SK-N-SH (cell line): ENCODE data around the gene CASP14. TPM values are rescaled to one million over a fixed set of nuclear protein-coding genes. Genes with fewer than 3 reads are reported as not detected.
A peak's percentile ranks its signal among the peaks of the same experiment; 100 is the strongest.

ENCODE experiments used
- CTCF ChIA-PET: fragments of 300-600, 350-600 bp; formaldehyde crosslinking; extraction: SDS; loops from one replicate; lab custom pipeline; 2021; lab: Yijun Ruan, JAX
- POLR2A ChIA-PET: fragments of 350-600 bp; sonication (Branson Sonifier 250); formaldehyde crosslinking; extraction: SDS; loops from one replicate; lab custom pipeline; 2020; ENCODE audit warnings: antibody characterized with exemption, inconsistent platforms; lab: Yijun Ruan, JAX
- DNase-seq: peaks from one replicate; pipeline ENCODE4 v3.0.0; 2012
- H2AFZ ChIP-seq: fragments of 200-600 bp; sonication (generic); 2 replicates; pipeline ENCODE4 v1.8.1; 2016; ENCODE audit warnings: antibody characterized with exemption, mild to moderate bottlenecking, low read depth
- H3F3A ChIP-seq: fragments of 200-600 bp; sonication (generic); replicated peaks from 2 replicates; pipeline ENCODE3; 2016; ENCODE audit warnings: antibody characterized with exemption, mild to moderate bottlenecking; ENCODE audit not compliant: insufficient read depth
- H3K27ac ChIP-seq, 2 experiments: fragments of 200-500 bp in 1 of 2; fragments of 200-600 bp in 1 of 2; sonication (Bioruptor generic) in 1 of 2; sonication (generic), shearing (Covaris generic) in 1 of 2; 2 replicates each; pipeline versions ENCODE4 v1.5.1 to v1.6.1; 2014 to 2016; ENCODE audit warnings: low read depth in 2 of 2, inconsistent platforms in 1 of 2, low read length in 1 of 2, mild to moderate bottlenecking in 1 of 2, mixed read lengths in 1 of 2
- H3K27me3 ChIP-seq: fragments of 200-600 bp; sonication (generic), shearing (Covaris generic); 2 replicates; pipeline ENCODE4 v1.6.1; 2016; ENCODE audit warnings: mixed run types; ENCODE audit not compliant: insufficient read depth
- H3K36me3 ChIP-seq, 2 experiments: fragments of 200-500 bp in 1 of 2; fragments of 200-600 bp in 1 of 2; sonication (Bioruptor generic) in 1 of 2; sonication (generic) in 1 of 2; replicated peaks in 1 of 2; 2 replicates each; pipeline versions ENCODE3 to v1.5.1; 2014 to 2016; ENCODE audit warnings: low read length in 1 of 2, mild to moderate bottlenecking in 1 of 2; ENCODE audit not compliant: insufficient read depth in 2 of 2, control insufficient read depth in 1 of 2
- H3K4me1 ChIP-seq, 2 experiments: fragments of 200-500 bp in 1 of 2; fragments of 200-600 bp in 1 of 2; sonication (Bioruptor generic) in 1 of 2; sonication (generic), shearing (Covaris generic) in 1 of 2; 2 replicates each; pipeline versions ENCODE4 v1.5.1 to v1.6.1; 2014 to 2016; ENCODE audit warnings: low read depth in 1 of 2, low read length in 1 of 2, mixed run types in 1 of 2; ENCODE audit not compliant: insufficient read depth in 2 of 2, control insufficient read depth in 1 of 2
- H3K4me2 ChIP-seq: fragments of 200-600 bp; sonication (generic), shearing (Covaris generic); 2 replicates; pipeline ENCODE4 v1.6.1; 2017; ENCODE audit warnings: mixed run types
- H3K4me3 ChIP-seq, 2 experiments: fragments of 200-500 bp in 1 of 2; fragments of 200-600 bp in 1 of 2; sonication (Bioruptor generic) in 1 of 2; sonication (generic), shearing (Covaris generic) in 1 of 2; 2 replicates each; pipeline versions ENCODE4 v1.5.1 to v1.8.1; 2014 to 2016; ENCODE audit warnings: low read depth in 2 of 2, inconsistent platforms in 1 of 2, low read length in 1 of 2, mild to moderate bottlenecking in 1 of 2, mixed read lengths in 1 of 2, moderate library complexity in 1 of 2
- H3K79me2 ChIP-seq: fragments of 200-600 bp; sonication (generic); 2 replicates; pipeline ENCODE4 v1.8.1; 2017; ENCODE audit warnings: mild to moderate bottlenecking; ENCODE audit not compliant: insufficient read depth
- H3K9ac ChIP-seq: fragments of 200-600 bp; sonication (generic); 2 replicates; pipeline ENCODE4 v1.6.1; 2017; ENCODE audit warnings: mixed run types
- H3K9me2 ChIP-seq: fragments of 200-600 bp; sonication (generic); 2 replicates; pipeline ENCODE4 v1.6.1; 2017; ENCODE audit warnings: mixed run types
- H3K9me3 ChIP-seq: fragments of 200-600 bp; sonication (generic); 2 replicates; pipeline ENCODE4 v1.6.1; 2017; ENCODE audit warnings: mixed run types, mild to moderate bottlenecking, moderate library complexity
- H4K20me1 ChIP-seq: fragments of 200-600 bp; sonication (generic); 2 replicates; pipeline ENCODE4 v1.6.1; 2017; ENCODE audit warnings: mild to moderate bottlenecking, mixed run types; ENCODE audit not compliant: insufficient read depth
- CHD2 ChIP-seq: fragments of 150-350 bp; IDR thresholded peaks from 2 replicates; pipeline ENCODE4 v1.6.1; 2018; ENCODE audit warnings: low read length; ENCODE audit not compliant: partially characterized antibody
- ELF1 ChIP-seq: IDR thresholded peaks from 2 replicates; pipeline ENCODE4 v1.4.0; 2012
- EP300 ChIP-seq, 2 experiments: IDR thresholded peaks; 2 replicates each; pipeline versions ENCODE4 v1.4.0 to v1.6.1; 2012; ENCODE audit warnings: borderline replicate concordance in 1 of 2, low read depth in 1 of 2, low read length in 1 of 2
- EZH2phosphoT487 ChIP-seq: fragments of 200-600 bp; sonication (generic); IDR thresholded peaks from 2 replicates; pipeline ENCODE4 v1.6.1; 2017; ENCODE audit warnings: low read depth, mixed run types, mild to moderate bottlenecking, antibody characterized with exemption, moderate library complexity, borderline replicate concordance
- FOSL2 ChIP-seq: IDR thresholded peaks from 2 replicates; pipeline ENCODE4 v1.4.0; 2012; ENCODE audit warnings: low read depth, mild to moderate bottlenecking, moderate library complexity, borderline replicate concordance
- FOXJ3 ChIP-seq: sonication (generic); formaldehyde crosslinking; IDR thresholded peaks from 2 replicates; pipeline ENCODE4 v1.5.1; 2020; ENCODE audit warnings: mild to moderate bottlenecking, missing genetic modification reagents
- FOXM1 ChIP-seq: IDR thresholded peaks from 2 replicates; pipeline ENCODE4 v1.4.0; 2012; ENCODE audit warnings: low read depth, mild to moderate bottlenecking
- GABPA ChIP-seq: IDR thresholded peaks from 2 replicates; pipeline ENCODE4 v1.4.0; 2012; ENCODE audit warnings: low read depth, mild to moderate bottlenecking
- GATA2 ChIP-seq: sonication (generic); formaldehyde crosslinking; IDR thresholded peaks from 2 replicates; pipeline ENCODE4 v1.5.0; 2020; ENCODE audit warnings: mild to moderate bottlenecking, missing genetic modification reagents
- JUND ChIP-seq: IDR thresholded peaks from 2 replicates; pipeline ENCODE4 v1.4.0; 2012
- MEF2A ChIP-seq: IDR thresholded peaks from 2 replicates; pipeline ENCODE4 v1.4.0; 2012; ENCODE audit warnings: low read depth, borderline replicate concordance
- MXI1 ChIP-seq: IDR thresholded peaks from 2 replicates; pipeline ENCODE4 v1.6.1; 2012; ENCODE audit warnings: mild to moderate bottlenecking, low read depth, low read length, improper control_type of control experiment
- NFIC ChIP-seq: IDR thresholded peaks from 2 replicates; pipeline ENCODE4 v1.4.0; 2012; ENCODE audit warnings: borderline replicate concordance
- NRF1 ChIP-seq: IDR thresholded peaks from 2 replicates; pipeline ENCODE4 v1.6.1; 2012; ENCODE audit warnings: low read depth, mild to moderate bottlenecking, low read length
- POLR2AphosphoS5 ChIP-seq: IDR thresholded peaks from 2 replicates; pipeline ENCODE4 v1.6.1; 2012; ENCODE audit warnings: low read depth, low read length
- RAD21 ChIP-seq: IDR thresholded peaks from 2 replicates; pipeline ENCODE4 v1.6.1; 2012; ENCODE audit warnings: mild to moderate bottlenecking, low read length
- RCOR1 ChIP-seq: fragments of 150-350 bp; IDR thresholded peaks from 2 replicates; pipeline ENCODE4 v1.6.1; 2017; ENCODE audit warnings: antibody characterized with exemption, low read length
- RFX5 ChIP-seq: IDR thresholded peaks from 2 replicates; pipeline ENCODE4 v1.6.1; 2012; ENCODE audit warnings: mild to moderate bottlenecking, improper control_type of control experiment, low read length
- RXRA ChIP-seq: IDR thresholded peaks from 2 replicates; pipeline ENCODE4 v1.4.0; 2012; ENCODE audit warnings: low read depth, mild to moderate bottlenecking, borderline replicate concordance
- SIN3A ChIP-seq: IDR thresholded peaks from 2 replicates; pipeline ENCODE4 v1.6.1; 2012; ENCODE audit warnings: low read depth, mild to moderate bottlenecking, low read length, moderate library complexity, borderline replicate concordance
- TAF1 ChIP-seq: IDR thresholded peaks from 2 replicates; pipeline ENCODE4 v1.6.1; 2012; ENCODE audit warnings: low read depth, mild to moderate bottlenecking, low read length, moderate library complexity, borderline replicate concordance
- TCF12 ChIP-seq: IDR thresholded peaks from 2 replicates; pipeline ENCODE4 v1.4.0; 2012
- YY1 ChIP-seq: IDR thresholded peaks from 2 replicates; pipeline ENCODE4 v1.4.0; 2012; ENCODE audit warnings: low read depth, mild to moderate bottlenecking
- WGBS: methylation state at CpG from one replicate; pipeline ENCODE4 v1.1.6; 2017; ENCODE audit warnings: low lambda C conversion rate; 5-methylcytosine and 5-hydroxymethylcytosine counted together
- polyA plus RNA-seq, 3 experiments: library from polyadenylated mRNA; depleted of rRNA; stranded (reverse); fragments of >200 nt; gene quantifications; 2 replicates each; pipeline ENCODE4 v1.2.3, GENCODE V29; 2012
- TF ChIP-seq, protein P1 (sequence below): IDR thresholded peaks from 2 replicates; pipeline ENCODE4 v1.4.0; 2012; ENCODE audit warnings: low read depth, borderline replicate concordance
- TF ChIP-seq, protein P2 (sequence below): IDR thresholded peaks from 2 replicates; pipeline ENCODE4 v1.4.0; 2012; ENCODE audit warnings: low read depth
- TF ChIP-seq, protein P3 (sequence below): fragments of 150-350 bp; IDR thresholded peaks from 2 replicates; pipeline ENCODE4 v1.6.1; 2016; ENCODE audit warnings: mild to moderate bottlenecking, low read depth, low read length
- TF ChIP-seq, protein P4 (sequence below): fragments of 200-600 bp; sonication (generic); IDR thresholded peaks from 2 replicates; pipeline ENCODE4 v1.6.1; 2017; ENCODE audit warnings: antibody characterized with exemption, mild to moderate bottlenecking, moderate library complexity
- TF ChIP-seq, protein P5 (sequence below): IDR thresholded peaks from 2 replicates; pipeline ENCODE4; 2012

The CASP14 gene
- polyA plus RNA-seq, 1 of the 3 experiments (the other 2 are of a cell fraction) = not detected

DNA sequence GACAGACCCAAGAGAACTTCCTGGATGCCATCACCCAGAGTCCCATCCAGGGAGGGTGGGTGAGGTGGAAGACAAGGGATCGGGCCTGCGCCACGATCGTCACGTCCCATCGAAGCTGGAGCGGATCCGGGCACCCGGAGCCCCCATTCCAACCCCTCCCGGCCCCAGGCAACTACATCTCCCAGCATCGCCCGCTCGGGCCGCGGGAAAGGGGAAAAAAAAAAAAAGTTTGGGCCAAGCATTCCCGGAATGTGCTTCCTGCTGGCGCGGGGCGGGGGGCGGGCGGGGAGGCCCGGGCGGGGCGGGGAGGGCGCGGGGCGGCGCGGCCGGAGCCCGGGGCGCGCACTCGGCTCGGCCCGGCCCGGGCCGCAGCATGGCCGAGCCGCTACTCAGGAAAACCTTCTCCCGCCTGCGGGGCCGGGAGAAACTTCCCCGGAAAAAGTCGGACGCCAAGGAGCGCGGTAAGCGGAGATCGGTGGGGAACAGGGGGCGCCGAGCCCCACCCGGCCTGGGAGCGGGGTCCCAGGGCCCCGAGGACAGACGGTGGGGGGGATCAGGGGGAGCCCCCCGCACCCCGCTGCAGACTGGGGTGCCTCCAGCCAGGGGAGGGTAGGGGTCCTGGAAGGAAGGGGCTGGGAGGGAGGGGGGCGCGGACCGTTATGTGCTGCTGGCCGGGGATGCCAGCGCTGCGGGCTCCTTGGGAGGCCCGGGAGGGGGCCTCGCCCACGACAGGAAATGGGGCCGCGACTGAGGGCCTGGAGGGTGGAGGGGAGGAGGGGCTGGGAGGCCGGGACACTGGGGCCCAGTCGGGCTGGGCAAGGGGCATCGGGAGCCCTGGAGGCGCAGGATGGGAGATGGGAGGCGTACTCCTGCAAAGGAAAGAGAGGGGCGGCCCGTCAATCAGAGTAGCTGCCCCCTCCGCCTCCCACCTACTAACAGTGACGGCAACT, 58.1 kb downstream of the CASP14 start, which contains the start of gene SYDE1:
Gene SYDE1, plus strand, starts transcription at position 341 of the 950 bp plus-strand sequence. Its CDS starts 33 bp downstream, at position 374.
- peak within 1 kb of the TSS; percentile 89 for H2AFZ ChIP-seq
- H3K9ac ChIP-seq = peak within 1 kb of the TSS; percentile 97
- ChIA-PET CTCF (interaction anchor here (0.6 to 2.9 kb wide), 3 partner anchors 11 to 70 kb away, joined by 3 to 16 read pairs (median 4); no protein-coding TSS in a partner anchor), POLR2A (interaction anchor here (1.6 to 2.1 kb wide), 2 partner anchors 17 to 18 kb away, joined by 4 to 7 read pairs; a partner anchor contains a TSS)
- DNase-seq = peak; percentile 88
- H3K4me3 ChIP-seq = peak within 1 kb of the TSS; percentile 75 to 79
- no peaks in the 10 kb centered on the region for H3K9me2 ChIP-seq
- no peaks in the 10 kb centered on the region for H4K20me1 ChIP-seq
- H3F3A ChIP-seq = peaks cover 2% of the 10 kb centered on the region
- 1% methylated on average over 39 of the region's 78 CpGs for WGBS
- H3K36me3 ChIP-seq = peaks cover 14 to 33% of the 10 kb centered on the region in 2 experiments
- peak within 1 kb of the TSS; percentile 87 for H3K4me2 ChIP-seq
- no peaks in the 10 kb centered on the region for H3K27me3 ChIP-seq
- peak within 1 kb of the TSS; percentile 62 to 67 for H3K27ac ChIP-seq
- H3K4me1 ChIP-seq = peaks cover 0 to 9% of the 10 kb centered on the region in 2 experiments; a peak in 1 of 4 replicates
- peaks cover 28% of the 10 kb centered on the region for H3K79me2 ChIP-seq
- H3K9me3 ChIP-seq = no peaks in the 10 kb centered on the region
- TF ChIP-seq FOXJ3 (CRISPR knock-in tag) (no peak), FOSL2 (no peak), POLR2AphosphoS5 (peak; percentile 55; the same call in 1 of the 2 replicates), YY1 (0 out of 2 replicates have a peak, but pooled peaks have one; percentile 30), NFIC (peak; percentile 17; the same call in 1 of the 2 replicates), GATA2 (CRISPR knock-in tag) (no peak), RAD21 (no peak), TCF12 (no peak), EZH2phosphoT487 (no peak), CHD2 (no peak), NRF1 (no peak), GABPA (peak; percentile 70), FOXM1 (no peak), MXI1 (no peak), JUND (no peak), EP300 (IDR thresholded peaks at IDR 0.05; ENCODE audit: borderline replicate concordance in 1 of 2, low read depth in 1 of 2, low read length in 1 of 2) (no peak), ELF1 (peak; percentile 34; the same call in 1 of the 2 replicates), TAF1 (peak; percentile 56; the same call in 1 of the 2 replicates), RFX5 (no peak), RXRA (no peak), MEF2A (no peak), SIN3A (no peak), RCOR1 (no peak)
- TF ChIP-seq, protein P1, sequence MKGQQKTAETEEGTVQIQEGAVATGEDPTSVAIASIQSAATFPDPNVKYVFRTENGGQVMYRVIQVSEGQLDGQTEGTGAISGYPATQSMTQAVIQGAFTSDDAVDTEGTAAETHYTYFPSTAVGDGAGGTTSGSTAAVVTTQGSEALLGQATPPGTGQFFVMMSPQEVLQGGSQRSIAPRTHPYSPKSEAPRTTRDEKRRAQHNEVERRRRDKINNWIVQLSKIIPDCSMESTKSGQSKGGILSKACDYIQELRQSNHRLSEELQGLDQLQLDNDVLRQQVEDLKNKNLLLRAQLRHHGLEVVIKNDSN = no peak
- TF ChIP-seq, protein P2, sequence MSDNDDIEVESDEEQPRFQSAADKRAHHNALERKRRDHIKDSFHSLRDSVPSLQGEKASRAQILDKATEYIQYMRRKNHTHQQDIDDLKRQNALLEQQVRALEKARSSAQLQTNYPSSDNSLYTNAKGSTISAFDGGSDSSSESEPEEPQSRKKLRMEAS = peak; percentile 49; the same call in 1 of the 2 replicates
- TF ChIP-seq, protein P3, sequence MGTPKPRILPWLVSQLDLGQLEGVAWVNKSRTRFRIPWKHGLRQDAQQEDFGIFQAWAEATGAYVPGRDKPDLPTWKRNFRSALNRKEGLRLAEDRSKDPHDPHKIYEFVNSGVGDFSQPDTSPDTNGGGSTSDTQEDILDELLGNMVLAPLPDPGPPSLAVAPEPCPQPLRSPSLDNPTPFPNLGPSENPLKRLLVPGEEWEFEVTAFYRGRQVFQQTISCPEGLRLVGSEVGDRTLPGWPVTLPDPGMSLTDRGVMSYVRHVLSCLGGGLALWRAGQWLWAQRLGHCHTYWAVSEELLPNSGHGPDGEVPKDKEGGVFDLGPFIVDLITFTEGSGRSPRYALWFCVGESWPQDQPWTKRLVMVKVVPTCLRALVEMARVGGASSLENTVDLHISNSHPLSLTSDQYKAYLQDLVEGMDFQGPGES = no peak
- TF ChIP-seq, protein P4, sequence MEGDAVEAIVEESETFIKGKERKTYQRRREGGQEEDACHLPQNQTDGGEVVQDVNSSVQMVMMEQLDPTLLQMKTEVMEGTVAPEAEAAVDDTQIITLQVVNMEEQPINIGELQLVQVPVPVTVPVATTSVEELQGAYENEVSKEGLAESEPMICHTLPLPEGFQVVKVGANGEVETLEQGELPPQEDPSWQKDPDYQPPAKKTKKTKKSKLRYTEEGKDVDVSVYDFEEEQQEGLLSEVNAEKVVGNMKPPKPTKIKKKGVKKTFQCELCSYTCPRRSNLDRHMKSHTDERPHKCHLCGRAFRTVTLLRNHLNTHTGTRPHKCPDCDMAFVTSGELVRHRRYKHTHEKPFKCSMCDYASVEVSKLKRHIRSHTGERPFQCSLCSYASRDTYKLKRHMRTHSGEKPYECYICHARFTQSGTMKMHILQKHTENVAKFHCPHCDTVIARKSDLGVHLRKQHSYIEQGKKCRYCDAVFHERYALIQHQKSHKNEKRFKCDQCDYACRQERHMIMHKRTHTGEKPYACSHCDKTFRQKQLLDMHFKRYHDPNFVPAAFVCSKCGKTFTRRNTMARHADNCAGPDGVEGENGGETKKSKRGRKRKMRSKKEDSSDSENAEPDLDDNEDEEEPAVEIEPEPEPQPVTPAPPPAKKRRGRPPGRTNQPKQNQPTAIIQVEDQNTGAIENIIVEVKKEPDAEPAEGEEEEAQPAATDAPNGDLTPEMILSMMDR = no peak
- TF ChIP-seq, protein P5, sequence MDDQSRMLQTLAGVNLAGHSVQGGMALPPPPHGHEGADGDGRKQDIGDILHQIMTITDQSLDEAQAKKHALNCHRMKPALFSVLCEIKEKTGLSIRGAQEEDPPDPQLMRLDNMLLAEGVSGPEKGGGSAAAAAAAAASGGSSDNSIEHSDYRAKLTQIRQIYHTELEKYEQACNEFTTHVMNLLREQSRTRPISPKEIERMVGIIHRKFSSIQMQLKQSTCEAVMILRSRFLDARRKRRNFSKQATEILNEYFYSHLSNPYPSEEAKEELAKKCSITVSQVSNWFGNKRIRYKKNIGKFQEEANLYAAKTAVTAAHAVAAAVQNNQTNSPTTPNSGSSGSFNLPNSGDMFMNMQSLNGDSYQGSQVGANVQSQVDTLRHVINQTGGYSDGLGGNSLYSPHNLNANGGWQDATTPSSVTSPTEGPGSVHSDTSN = peak; percentile 27; the same call in 1 of the 2 replicates
